ENCODE data around the gene ACSM6. TPM values are rescaled to one million over a fixed set of nuclear protein-coding genes. Genes with fewer than 3 reads are reported as not detected.

The ACSM6 gene
- total RNA-seq, 2 experiments from 2014 or later: not detected

DNA sequence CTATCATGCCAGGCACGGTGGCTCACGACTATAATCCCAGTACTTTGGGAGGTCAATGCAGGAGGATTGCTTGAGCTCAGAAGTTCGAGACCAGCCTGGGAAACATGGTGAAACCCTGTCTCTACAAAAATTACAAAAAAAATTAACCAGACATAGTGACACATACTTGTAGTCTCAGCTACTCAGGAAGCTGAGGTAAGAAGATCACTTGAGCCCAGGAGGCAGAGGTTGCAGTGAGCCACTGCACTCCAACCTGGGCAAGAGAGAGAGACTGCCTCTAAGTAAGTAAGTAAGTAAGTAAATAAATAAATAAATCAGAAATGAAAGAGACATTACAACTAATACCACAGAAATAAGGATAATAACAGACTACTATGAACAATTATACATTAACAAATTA, 60.6 kb downstream of the ACSM6 start:
- Mint-ChIP-seq H3K27ac (no peak overlapping the region), H3K4me1 (no peaks in the 10 kb centered on the region), H3K36me3 (ENCODE audit: low read depth) (no peaks in the 10 kb centered on the region), H3K4me3 (no peak overlapping the region), H3K9me3 (no peaks in the 10 kb centered on the region), H3K27me3 (peaks cover 16% of the 10 kb centered on the region)
- DNase-seq: no peak
- POLR2A ChIA-PET: no interaction called here
- CTCF ChIA-PET: interaction anchor here (1.2 to 1.6 kb wide), 2 partner anchors 9 to 12 kb away, joined by 3 to 4 read pairs; no protein-coding TSS in a partner anchor

DNA sequence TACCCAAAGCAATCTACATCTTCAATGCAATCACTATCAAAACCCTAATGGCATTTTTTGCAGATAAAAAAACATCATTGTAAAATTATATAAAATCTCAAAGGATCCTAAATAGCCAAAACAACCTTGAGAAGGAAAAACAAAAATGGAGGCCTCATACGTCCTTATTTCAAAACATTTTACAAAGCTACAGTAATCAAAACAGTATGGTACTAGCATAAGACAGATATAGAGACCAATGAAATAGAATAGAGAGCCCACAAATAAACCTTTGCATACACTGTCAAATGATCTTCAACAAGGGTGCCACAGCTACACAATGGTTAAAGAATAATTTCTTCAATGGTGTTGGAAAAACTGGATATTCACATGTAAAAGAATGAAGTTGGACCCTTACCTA, 62.2 kb downstream of the ACSM6 start:
- Mint-ChIP-seq H3K9me3 (no peaks in the 10 kb centered on the region), H3K4me3 (no peak overlapping the region), H3K27me3 (peaks cover 13% of the 10 kb centered on the region), H3K36me3 (ENCODE audit: low read depth) (no peaks in the 10 kb centered on the region), H3K4me1 (no peaks in the 10 kb centered on the region), H3K27ac (no peak overlapping the region)
- ChIA-PET CTCF (interaction anchor here (0.6 kb wide), 1 partner anchor 18 kb away, joined by 3 read pairs; no protein-coding TSS in a partner anchor), POLR2A (no interaction called here)
- DNase-seq: no peak

- Mint-ChIP-seq H3K4me3 (no peak overlapping the region), H3K27ac (no peak overlapping the region), H3K4me1 (no peaks in the 10 kb centered on the region), H3K36me3 (ENCODE audit: low read depth) (no peaks in the 10 kb centered on the region), H3K27me3 (peaks cover 9% of the 10 kb centered on the region), H3K9me3 (no peaks in the 10 kb centered on the region)
- DNase-seq: no peak
- CTCF ChIA-PET: no interaction called here
- POLR2A ChIA-PET: no interaction called here
Observed at GRCh38 chr10:95257849-95258248, 63.8 kb downstream of the ACSM6 start.

DNA sequence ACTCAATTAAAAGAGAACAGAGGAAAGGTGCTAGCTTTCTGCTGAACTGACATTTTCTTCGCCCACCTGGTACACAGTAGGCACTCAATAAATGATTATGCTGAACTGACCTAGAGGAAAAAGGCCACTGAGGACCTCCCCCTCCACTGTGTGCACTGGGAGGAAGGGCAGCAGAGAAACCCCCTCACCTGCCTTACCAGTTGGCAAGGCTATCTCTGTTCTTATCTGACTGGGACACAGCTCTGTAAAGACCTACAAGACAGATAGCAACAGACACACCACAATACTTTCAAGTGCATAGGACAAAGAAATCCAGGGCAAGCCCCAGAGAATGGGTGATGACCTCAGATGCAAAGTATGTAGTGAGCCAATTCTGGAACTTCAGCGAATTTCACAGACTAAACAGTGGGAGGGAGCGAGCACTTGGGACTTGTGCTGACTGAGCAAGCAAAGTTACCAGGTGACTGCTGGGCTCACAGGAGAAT, 66.4 kb downstream of the ACSM6 start:
- Mint-ChIP-seq H3K4me1 (no peaks in the 10 kb centered on the region), H3K27me3 (peaks cover 3% of the 10 kb centered on the region), H3K27ac (no peak overlapping the region), H3K9me3 (no peaks in the 10 kb centered on the region), H3K4me3 (no peak overlapping the region), H3K36me3 (ENCODE audit: low read depth) (peaks cover 3% of the 10 kb centered on the region)
- DNase-seq: no peak
- CTCF ChIA-PET: no interaction called here
- POLR2A ChIA-PET: no interaction called here

DNA sequence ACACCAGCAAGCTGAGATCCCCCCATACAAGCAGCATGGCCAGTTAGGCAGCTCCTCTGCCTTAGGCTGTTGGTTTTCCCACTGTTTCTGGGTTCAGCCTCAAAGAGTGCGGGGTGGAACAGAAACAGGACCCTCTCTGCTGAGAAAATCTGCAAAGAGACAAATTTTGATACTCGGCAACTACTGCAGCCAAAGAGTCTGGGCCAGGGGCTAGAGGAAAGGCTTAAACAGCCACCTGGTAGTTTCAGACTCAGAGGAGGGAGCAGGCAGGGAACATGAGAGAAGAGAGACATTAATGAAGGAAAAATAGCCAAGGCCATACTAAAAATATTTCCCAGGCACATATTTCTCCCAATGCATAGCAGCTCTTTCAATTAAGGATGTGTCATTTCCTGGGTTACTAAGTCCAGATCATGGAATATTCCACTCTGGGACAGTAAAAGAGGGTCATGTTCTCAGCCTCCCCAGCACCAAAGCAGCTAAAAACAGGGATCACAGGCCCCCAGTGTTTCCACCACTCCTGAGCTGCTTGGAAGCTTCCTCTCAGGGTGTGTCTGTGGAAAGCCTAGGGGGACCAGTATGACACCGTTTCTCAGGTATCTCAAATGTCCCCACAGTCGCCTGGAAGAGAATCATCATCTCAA, 67.0 kb downstream of the ACSM6 start:
- peaks cover 3% of the 10 kb centered on the region for H3K36me3 Mint-ChIP-seq (ENCODE audit: low read depth)
- no peaks in the 10 kb centered on the region for H3K9me3 Mint-ChIP-seq
- ChIA-PET POLR2A (no interaction called here), CTCF (no interaction called here)
- peaks cover 3% of the 10 kb centered on the region for H3K27me3 Mint-ChIP-seq
- no peak overlapping the region for H3K4me3 Mint-ChIP-seq
- no peak for DNase-seq
- no peaks in the 10 kb centered on the region for H3K4me1 Mint-ChIP-seq
- H3K27ac Mint-ChIP-seq: no peak overlapping the region

GRCh38 chr10:95261926-95262325, 67.9 kb downstream of the ACSM6 start:
- Mint-ChIP-seq H3K9me3 (no peaks in the 10 kb centered on the region), H3K27me3 (peaks cover 7% of the 10 kb centered on the region), H3K4me1 (no peaks in the 10 kb centered on the region), H3K27ac (no peak overlapping the region), H3K4me3 (no peak overlapping the region), H3K36me3 (ENCODE audit: low read depth) (peaks cover 3% of the 10 kb centered on the region)
- ChIA-PET CTCF (no interaction called here), POLR2A (no interaction called here)
- no peak for DNase-seq

- DNase-seq: no peak
- Mint-ChIP-seq H3K36me3 (ENCODE audit: low read depth) (peaks cover 3% of the 10 kb centered on the region), H3K4me1 (no peaks in the 10 kb centered on the region), H3K4me3 (no peak overlapping the region), H3K9me3 (no peaks in the 10 kb centered on the region), H3K27me3 (peaks cover 8% of the 10 kb centered on the region), H3K27ac (no peak overlapping the region)
- ChIA-PET CTCF (interaction anchor here (0.6 kb wide), 1 partner anchor 24 kb away, joined by 3 read pairs; no protein-coding TSS in a partner anchor), POLR2A (no interaction called here)
Observed at GRCh38 chr10:95262763-95263518, 68.9 kb downstream of the ACSM6 start.

DNA sequence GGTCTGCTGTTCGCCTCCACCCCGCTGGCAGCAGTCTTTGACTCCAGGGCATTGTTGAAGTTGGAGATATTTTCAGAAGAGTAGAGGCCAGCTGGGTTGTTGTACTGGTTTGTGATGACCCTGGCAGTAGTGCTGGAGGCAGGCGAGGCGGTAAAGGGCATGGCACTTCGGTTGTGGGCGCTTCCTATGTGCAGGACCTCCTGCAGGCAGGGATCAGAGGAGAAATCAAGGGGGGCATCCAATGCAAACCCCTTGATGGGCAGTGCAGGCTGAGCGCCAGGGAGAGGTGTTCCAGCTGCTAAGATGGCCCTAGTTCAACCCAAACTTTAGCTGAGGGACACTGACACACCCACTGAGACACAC, 69.8 kb downstream of the ACSM6 start:
- Mint-ChIP-seq H3K4me1 (no peaks in the 10 kb centered on the region), H3K27me3 (peaks cover 7% of the 10 kb centered on the region), H3K36me3 (ENCODE audit: low read depth) (peaks cover 3% of the 10 kb centered on the region), H3K27ac (no peak overlapping the region), H3K4me3 (no peak overlapping the region), H3K9me3 (no peaks in the 10 kb centered on the region)
- ChIA-PET POLR2A (no interaction called here), CTCF (interaction anchor here (1.4 kb wide), 1 partner anchor 18 kb away, joined by 4 read pairs; no protein-coding TSS in a partner anchor)
- no peak for DNase-seq

DNA sequence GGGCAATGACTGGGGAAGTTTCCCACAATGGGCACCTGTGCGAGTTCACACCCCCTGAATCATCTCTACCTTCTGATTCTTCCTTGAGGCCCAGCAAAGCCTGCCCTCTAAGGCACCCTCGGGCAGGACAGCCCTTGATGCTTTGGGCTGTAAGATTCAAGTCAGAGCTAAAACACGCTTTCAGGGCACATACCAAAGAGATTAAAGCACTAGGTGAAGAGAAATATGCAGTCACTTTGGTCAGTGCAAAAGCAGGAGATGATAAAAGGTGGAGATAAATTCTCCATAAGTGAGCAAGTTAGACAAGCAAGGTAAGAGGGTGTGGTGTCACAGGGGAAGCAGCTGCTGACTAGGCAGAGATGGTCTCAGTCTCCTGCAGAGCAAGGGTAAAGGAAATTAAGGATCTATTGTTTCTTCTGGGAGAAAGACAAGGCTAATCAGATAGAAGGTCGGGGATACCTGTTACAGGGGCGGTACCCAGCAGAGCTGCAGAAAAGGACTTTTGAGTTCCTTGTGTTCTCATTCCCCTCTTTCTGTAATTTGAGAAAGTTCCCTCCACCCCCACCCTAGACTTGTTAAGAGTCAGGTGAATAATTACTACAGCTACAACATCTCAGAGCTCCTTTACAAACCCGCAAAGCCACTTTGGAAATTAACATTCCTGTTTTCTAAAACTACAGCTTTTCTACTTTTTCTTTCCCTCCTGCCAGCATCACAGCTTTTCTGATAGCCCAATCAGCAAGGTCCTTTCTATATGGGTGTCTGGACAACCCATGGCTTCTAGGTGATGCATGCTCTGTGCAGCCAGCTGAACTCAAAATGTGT, 70.4 kb downstream of the ACSM6 start:
- Mint-ChIP-seq H3K27me3 (peaks cover 7% of the 10 kb centered on the region), H3K4me3 (no peak overlapping the region), H3K4me1 (no peaks in the 10 kb centered on the region), H3K27ac (no peak overlapping the region), H3K36me3 (ENCODE audit: low read depth) (peaks cover 3% of the 10 kb centered on the region), H3K9me3 (no peaks in the 10 kb centered on the region)
- POLR2A ChIA-PET: no interaction called here
- CTCF ChIA-PET: interaction anchor here (1.4 kb wide), 1 partner anchor 19 kb away, joined by 4 read pairs; no protein-coding TSS in a partner anchor
- no peak for DNase-seq

DNA sequence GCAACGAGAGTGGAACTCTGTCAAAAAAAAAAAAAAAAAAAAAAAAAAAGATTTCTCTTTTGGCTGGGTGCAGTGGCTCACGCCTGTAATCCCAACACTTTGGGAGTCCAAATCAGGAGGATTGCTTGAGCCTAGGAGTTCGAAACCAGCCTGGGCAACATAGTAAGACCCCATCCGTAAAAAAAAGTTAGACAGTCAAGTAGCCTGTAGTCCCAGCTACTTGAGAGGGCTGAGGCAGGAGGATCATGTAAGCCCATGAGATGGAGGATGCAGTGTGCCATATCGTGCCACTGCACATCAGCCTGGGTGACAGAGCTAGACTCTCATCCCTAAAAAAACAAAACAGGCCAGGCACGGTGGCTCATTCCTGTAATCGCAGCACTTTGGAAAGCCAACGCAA, 71.5 kb downstream of the ACSM6 start:
- ChIA-PET CTCF (interaction anchor here (0.6 to 1.4 kb wide), 2 partner anchors 8 to 20 kb away, joined by 4 read pairs; no protein-coding TSS in a partner anchor), POLR2A (no interaction called here)
- H3K36me3 Mint-ChIP-seq (ENCODE audit: low read depth): peaks cover 3% of the 10 kb centered on the region
- no peak overlapping the region for H3K27ac Mint-ChIP-seq
- H3K4me3 Mint-ChIP-seq: no peak overlapping the region
- DNase-seq: no peak
- H3K9me3 Mint-ChIP-seq: no peaks in the 10 kb centered on the region
- H3K27me3 Mint-ChIP-seq: peaks cover 7% of the 10 kb centered on the region
- H3K4me1 Mint-ChIP-seq: no peaks in the 10 kb centered on the region

- Mint-ChIP-seq H3K4me1 (no peaks in the 10 kb centered on the region), H3K27me3 (peaks cover 7% of the 10 kb centered on the region), H3K4me3 (no peak overlapping the region), H3K9me3 (no peaks in the 10 kb centered on the region), H3K27ac (no peak overlapping the region), H3K36me3 (ENCODE audit: low read depth) (peaks cover 3% of the 10 kb centered on the region)
- ChIA-PET CTCF (no interaction called here), POLR2A (no interaction called here)
- no peak for DNase-seq
Observed at GRCh38 chr10:95266674-95267095, 72.6 kb downstream of the ACSM6 start.

- H3K4me1 Mint-ChIP-seq: no peaks in the 10 kb centered on the region
- no peak for DNase-seq
- CTCF ChIA-PET: no interaction called here
Observed at GRCh38 chr10:95267251-95267650, 73.2 kb downstream of the ACSM6 start.

GRCh38 chr10:95268438-95268837, 74.4 kb downstream of the ACSM6 start:
- Mint-ChIP-seq H3K4me1 (no peaks in the 10 kb centered on the region), H3K27ac (no peak overlapping the region), H3K36me3 (ENCODE audit: low read depth) (no peaks in the 10 kb centered on the region), H3K27me3 (peaks cover 5% of the 10 kb centered on the region), H3K4me3 (no peak overlapping the region), H3K9me3 (no peaks in the 10 kb centered on the region)
- CTCF ChIA-PET: interaction anchor here (0.9 to 1.1 kb wide), 2 partner anchors 22 to 29 kb away, joined by 4 read pairs; no protein-coding TSS in a partner anchor
- no peak for DNase-seq
- POLR2A ChIA-PET: no interaction called here

More at GRCh38 chr10:95267251-95267650, 73.2 kb downstream of the ACSM6 start:
- POLR2A ChIA-PET: no interaction called here
- Mint-ChIP-seq H3K27me3 (peaks cover 7% of the 10 kb centered on the region), H3K36me3 (ENCODE audit: low read depth) (peaks cover 3% of the 10 kb centered on the region), H3K27ac (no peak overlapping the region), H3K4me3 (no peak overlapping the region), H3K9me3 (no peaks in the 10 kb centered on the region)
